IMR-90 (cell line): ENCODE data around the gene POLRMT. TPM values are rescaled to one million over a fixed set of nuclear protein-coding genes. Genes with fewer than 3 reads are reported as not detected.

Experiments used
- ATAC-seq: fragments of 200-7000 bp; cut with Tn5 transposase; 2 replicates; pipeline ENCODE4 v1.9.1; 2020; ENCODE audit warnings: low read depth, mild to moderate bottlenecking, moderate library complexity
- BruUV-seq: library from RNA; stranded (reverse); fragments of 400-500 nt; replicated peaks from 2 replicates; lab custom pipeline; 2021; lab: Mats Ljungman, UMichigan
- CTCF ChIA-PET: fragments of 300-600 bp; formaldehyde crosslinking; extraction: SDS; loops from one replicate; lab custom pipeline; 2021; ENCODE audit warnings: antibody characterized with exemption; lab: Yijun Ruan, JAX
- POLR2A ChIA-PET: fragments of 300-600 bp; sonication (Branson Sonifier 250); formaldehyde crosslinking; loops from one replicate; lab custom pipeline; 2022; ENCODE audit warnings: antibody characterized with exemption; ENCODE audit not compliant: unreplicated experiment; lab: Charles Lee
- DNase-seq: peaks from one replicate; pipeline ENCODE4 v3.0.0; 2013
- H2AFZ ChIP-seq: replicated peaks from 2 replicates; pipeline ENCODE3; 2013; ENCODE audit warnings: low read length, mild to moderate bottlenecking; ENCODE audit not compliant: poor library complexity
- H2AK5ac ChIP-seq: 2 replicates; pipeline ENCODE4 v1.6.1; 2013; ENCODE audit warnings: low read depth, low read length, inconsistent platforms
- H2AK9ac ChIP-seq: replicated peaks from 2 replicates; pipeline ENCODE3; 2013; ENCODE audit warnings: mild to moderate bottlenecking, low read depth, low read length, moderate library complexity; ENCODE audit not compliant: poor library complexity
- H2BK120ac ChIP-seq: 2 replicates; pipeline ENCODE4 v1.6.1; 2013; ENCODE audit warnings: low read depth, low read length, inconsistent platforms
- H2BK15ac ChIP-seq: 3 replicates; pipeline ENCODE4 v1.6.1; 2013; ENCODE audit warnings: low read depth, low read length, inconsistent platforms
- H2BK20ac ChIP-seq: 2 replicates; pipeline ENCODE4 v1.6.1; 2013; ENCODE audit warnings: low read depth, mild to moderate bottlenecking, inconsistent platforms, low read length, moderate library complexity
- H2BK5ac ChIP-seq: 2 replicates; pipeline ENCODE4 v1.6.1; 2013; ENCODE audit warnings: mild to moderate bottlenecking, low read depth, low read length, inconsistent platforms; ENCODE audit not compliant: poor library complexity, severe bottlenecking
- H3K14ac ChIP-seq: replicated peaks from 2 replicates; pipeline ENCODE4 v1.6.1; 2013; ENCODE audit warnings: low read depth, low read length, inconsistent platforms
- H3K18ac ChIP-seq: 2 replicates; pipeline ENCODE4 v1.6.1; 2013; ENCODE audit warnings: low read depth, low read length, control low read depth
- H3K23ac ChIP-seq: 2 replicates; pipeline ENCODE4 v1.6.1; 2013; ENCODE audit warnings: low read depth, low read length, inconsistent platforms
- H3K27ac ChIP-seq: 2 replicates; pipeline ENCODE4 v1.5.1; 2013; ENCODE audit warnings: mild to moderate bottlenecking, control low read depth, low read length; ENCODE audit not compliant: insufficient read depth
- H3K27me3 ChIP-seq: 2 replicates; pipeline ENCODE4 v1.6.1; 2013; ENCODE audit warnings: low read length; ENCODE audit not compliant: control insufficient read depth, insufficient read depth
- H3K36me3 ChIP-seq: 2 replicates; pipeline ENCODE4 v1.6.1; 2013; ENCODE audit warnings: low read length, mixed read lengths; ENCODE audit not compliant: control insufficient read depth, insufficient read depth
- H3K4ac ChIP-seq: 2 replicates; pipeline ENCODE4 v1.6.1; 2013; ENCODE audit warnings: low read depth, low read length, inconsistent platforms
- H3K4me1 ChIP-seq: 2 replicates; pipeline ENCODE4 v1.6.1; 2013; ENCODE audit warnings: low read length, mixed read lengths; ENCODE audit not compliant: control insufficient read depth, insufficient read depth
- H3K4me2 ChIP-seq: 2 replicates; pipeline ENCODE4 v1.6.1; 2013; ENCODE audit warnings: low read depth, mild to moderate bottlenecking, control low read depth, low read length, moderate library complexity
- H3K4me3 ChIP-seq: 2 replicates; pipeline ENCODE4 v1.5.1; 2013; ENCODE audit warnings: low read depth, mild to moderate bottlenecking, control low read depth, low read length, moderate library complexity; ENCODE audit not compliant: insufficient read depth
- H3K56ac ChIP-seq: 2 replicates; pipeline ENCODE4 v1.6.1; 2013; ENCODE audit warnings: low read length, inconsistent platforms; ENCODE audit not compliant: insufficient read depth; ENCODE audit errors: extremely low read depth
- H3K79me1 ChIP-seq, 2 experiments: 2 replicates each; pipeline ENCODE4 v1.6.1; 2013; ENCODE audit warnings: low read length in 2 of 2, inconsistent platforms in 1 of 2, low read depth in 1 of 2
- H3K9ac ChIP-seq: 2 replicates; pipeline ENCODE4 v1.6.1; 2013; ENCODE audit warnings: low read depth, low read length, control low read depth
- H3K9me1 ChIP-seq: 2 replicates; pipeline ENCODE4 v1.6.1; 2013; ENCODE audit warnings: low read length, inconsistent platforms; ENCODE audit not compliant: insufficient read depth
- H3K9me3 ChIP-seq: 2 replicates; pipeline ENCODE4 v1.6.1; 2013; ENCODE audit warnings: low read length; ENCODE audit not compliant: control insufficient read depth, insufficient read depth
- H4K20me1 ChIP-seq: 2 replicates; pipeline ENCODE4 v1.6.1; 2013; ENCODE audit warnings: low read length, inconsistent platforms; ENCODE audit not compliant: insufficient read depth
- H4K5ac ChIP-seq: 2 replicates; pipeline ENCODE4 v1.6.1; 2013; ENCODE audit warnings: mild to moderate bottlenecking, low read depth, low read length, control low read depth
- H4K8ac ChIP-seq, 2 experiments: 2 replicates each; pipeline ENCODE4 v1.6.1; 2013; ENCODE audit warnings: low read depth in 2 of 2, low read length in 2 of 2, control low read depth in 1 of 2, inconsistent platforms in 1 of 2
- H4K91ac ChIP-seq: 2 replicates; pipeline ENCODE4 v1.6.1; 2013; ENCODE audit warnings: low read depth, low read length, inconsistent platforms; ENCODE audit not compliant: insufficient read depth
- BHLHE40 ChIP-seq: fragments of 150-350 bp; IDR thresholded peaks from 2 replicates; pipeline ENCODE4 v1.6.1; 2016; ENCODE audit warnings: mild to moderate bottlenecking, low read depth, low read length
- CEBPB ChIP-seq: IDR thresholded peaks from 2 replicates; pipeline ENCODE4 v1.6.1; 2012; ENCODE audit warnings: low read depth, low read length, improper control_type of control experiment
- CHD1 ChIP-seq: IDR thresholded peaks from 2 replicates; pipeline ENCODE4 v1.6.1; 2012; ENCODE audit warnings: low read depth, low read length, improper control_type of control experiment
- FOS ChIP-seq: fragments of 150-350 bp; IDR thresholded peaks from 2 replicates; pipeline ENCODE4 v1.6.1; 2016; ENCODE audit warnings: low read depth, low read length
- MAFK ChIP-seq: IDR thresholded peaks from 2 replicates; pipeline ENCODE4 v1.6.1; 2012; ENCODE audit warnings: low read depth, low read length, improper control_type of control experiment
- MAZ ChIP-seq: IDR thresholded peaks from 2 replicates; pipeline ENCODE4 v1.6.1; 2012; ENCODE audit warnings: low read depth, mild to moderate bottlenecking, low read length, improper control_type of control experiment, moderate library complexity, borderline replicate concordance
- MXI1 ChIP-seq: IDR thresholded peaks from 2 replicates; pipeline ENCODE4 v1.6.1; 2012; ENCODE audit warnings: low read depth, mild to moderate bottlenecking, low read length, moderate library complexity, borderline replicate concordance
- RAD21 ChIP-seq: IDR thresholded peaks from 2 replicates; pipeline ENCODE4 v1.6.1; 2012; ENCODE audit warnings: low read length, improper control_type of control experiment
- RCOR1 ChIP-seq: IDR thresholded peaks from 2 replicates; pipeline ENCODE4 v1.6.1; 2012; ENCODE audit warnings: mild to moderate bottlenecking, low read length, improper control_type of control experiment; ENCODE audit not compliant: insufficient replicate concordance
- RFX5 ChIP-seq: IDR thresholded peaks from 2 replicates; pipeline ENCODE4 v1.8.0; 2012; ENCODE audit warnings: low read depth, mild to moderate bottlenecking, low read length, moderate library complexity
- SMC3 ChIP-seq: fragments of 150-350 bp; IDR thresholded peaks from 2 replicates; pipeline ENCODE4 v1.6.1; 2016; ENCODE audit warnings: low read depth, mild to moderate bottlenecking, antibody characterized with exemption, low read length, moderate library complexity
- WGBS, 2 experiments: methylation state at CpG; one replicate each; pipeline versions ENCODE4 v1.1.5 to v1.1.7; 2013; ENCODE audit warnings: missing lambda C conversion rate in 2 of 2; ENCODE audit not compliant: insufficient read length in 1 of 2; ENCODE audit errors: extremely low coverage in 2 of 2; 5-methylcytosine and 5-hydroxymethylcytosine counted together
- dilution Hi-C: fragments of 300-500 bp; cut with HindIII; formaldehyde crosslinking; loops from one replicate; pipeline ENCODE4 v1.14.3; 2018; ENCODE audit warnings: low sequenced_read_pairs; ENCODE audit not compliant: unreplicated experiment
- in situ Hi-C: fragments of 300-500 bp; cut with MboI; formaldehyde crosslinking; loops from 3 replicates; pipeline ENCODE4 v1.14.3; 2019; ENCODE audit warnings: low sequenced_read_pairs, inconsistent platforms, mixed read lengths
- intact Hi-C: fragments of 100-400 bp; cut with micrococcal nuclease; formaldehyde crosslinking; loops from 2 replicates; pipeline ENCODE4 v1.10.0; 2022
- polyA plus RNA-seq, 3 experiments: library from polyadenylated mRNA; depleted of rRNA; stranded (reverse); fragments of >200 nt; gene quantifications; 2 replicates each; pipeline ENCODE4 v1.2.3, GENCODE V29; 2012; ENCODE audit warnings: low replicate concordance in 1 of 3
- total RNA-seq: library from RNA; depleted of rRNA; stranded (reverse); fragments of >200 nt; gene quantifications from 2 replicates; pipeline ENCODE4 v1.2.3, GENCODE V29; 2012

POLRMT gene
- total and polyA plus RNA-seq, 2 of the 4 experiments (the other 2 are of a cell fraction): 9.9 to 29.6 TPM

- H2AK9ac ChIP-seq: no peak overlapping the region
- ATAC-seq: no peak
- H3K9ac ChIP-seq: no peak overlapping the region
- no peak overlapping the region for H3K4me3 ChIP-seq
- BruUV-seq: no TSS peak
- H2AFZ ChIP-seq: no peak overlapping the region
- intact Hi-C loops (no loop called here), dilution Hi-C loops (no loop called here), in situ Hi-C loops (no loop called here)
- H2AK5ac ChIP-seq: no peak overlapping the region
- no peaks in the 10 kb centered on the region for H3K9me3 ChIP-seq
- H3K27ac ChIP-seq: no peak overlapping the region
- H3K14ac ChIP-seq: no peak overlapping the region
- ChIA-PET POLR2A (no interaction called here), CTCF (no interaction called here)
- no peak overlapping the region for H3K4ac ChIP-seq
- TF ChIP-seq RCOR1 (no peak), CEBPB (no peak), MAZ (no peak), BHLHE40 (no peak), RFX5 (no peak), MAFK (no peak), SMC3 (no peak), RAD21 (no peak), CHD1 (no peak), FOS (no peak), MXI1 (no peak)
- no peak overlapping the region for H2BK120ac ChIP-seq
- H3K9me1 ChIP-seq: no peaks in the 10 kb centered on the region
- no peak overlapping the region for H2BK20ac ChIP-seq
- H3K4me1 ChIP-seq: peaks cover 9% of the 10 kb centered on the region
- no peak overlapping the region for H4K91ac ChIP-seq
- peaks cover 0 to 57% of the 10 kb centered on the region in 2 experiments; a peak in 3 of 4 replicates for H3K79me1 ChIP-seq
- no peak overlapping the region for H2BK5ac ChIP-seq
- no peak overlapping the region for H3K56ac ChIP-seq
- H3K23ac ChIP-seq: no peak overlapping the region
- H3K18ac ChIP-seq: no peak overlapping the region
- no peak overlapping the region for H2BK15ac ChIP-seq
- peaks cover 23% of the 10 kb centered on the region for H3K36me3 ChIP-seq
- H3K27me3 ChIP-seq: no peaks in the 10 kb centered on the region
- peaks cover 98% of the 10 kb centered on the region for H4K20me1 ChIP-seq
- H4K5ac ChIP-seq: no peak overlapping the region
- no peak for DNase-seq
- H4K8ac ChIP-seq: no peak overlapping the region
- 91% methylated on average over 30 of the region's 43 CpGs; no CpG with 5 or more reads in 1 of the 2 experiments for WGBS, 2 experiments
- H3K4me2 ChIP-seq: no peak overlapping the region
Measured at GRCh38 chr19:656751-657559, 23.6 kb upstream of the POLRMT start.
